Neural progenitor cell (in vitro differentiated cells): ENCODE measurements around the gene DDIT3.

ENCODE experiments used
- CTCF ChIP-seq: fragments of 200-600 bp; sonication (generic); IDR thresholded peaks from 2 replicates; pipeline ENCODE4 v1.5.1; 2017; ENCODE audit warnings: antibody characterized with exemption, mild to moderate bottlenecking
- EZH2 ChIP-seq: fragments of 200-600 bp; sonication (generic); IDR thresholded peaks from 2 replicates; pipeline ENCODE4 v1.6.1; 2017; ENCODE audit warnings: antibody characterized with exemption, mild to moderate bottlenecking, moderate library complexity
- EZH2phosphoT487 ChIP-seq: fragments of 200-600 bp; sonication (generic); IDR thresholded peaks from 2 replicates; pipeline ENCODE4 v1.6.1; 2017; ENCODE audit warnings: antibody characterized with exemption

- no peak for TF ChIP-seq EZH2phosphoT487
- TF ChIP-seq CTCF = no peak
- no peak for TF ChIP-seq EZH2
Observed at GRCh38 chr12:57498571-57498970, 21.7 kb downstream of the DDIT3 start.
